ENCODE results near the gene CAVIN1.
"Not testable (repeated sequence)": the region's sequence is repeated elsewhere in the genome, so short reads cannot be mapped to it uniquely, and the experiment has no call there.

CAVIN1 gene

GRCh38 chr17:42362245-42362961 lies 60.7 kb downstream of the CAVIN1 start:
- Histone ChIP-seq H3K79me2 (ENCODE audit: control insufficient read depth, low read length) (no peaks in the 10 kb centered on the region), H3K27me3 (ENCODE audit: control insufficient read depth, low read length) (peaks cover 3% of the 10 kb centered on the region; the same call in 1 of the 2 replicates), H3K4me2 (ENCODE audit: low read length) (no peak overlapping the region), H3K4me3 (ENCODE audit: low read length) (no peak overlapping the region), H3F3A (ENCODE audit: control insufficient read depth, insufficient read depth) (no peaks in the 10 kb centered on the region), H3K27ac (ENCODE audit: low read depth, low read length) (no peak overlapping the region), H3K36me3 (ENCODE audit: control insufficient read depth, low read length) (no peaks in the 10 kb centered on the region), H3K4me1 (ENCODE audit: control insufficient read depth, low read length) (no peaks in the 10 kb centered on the region; the same call in 1 of the 2 replicates), H3K9me3 (ENCODE audit: control insufficient read depth, insufficient read depth, low read length) (no peaks in the 10 kb centered on the region), H4K20me1 (ENCODE audit: control insufficient read depth, insufficient read depth, low read depth, low read length) (no peaks in the 10 kb centered on the region), H3K9me2 (replicated peaks; ENCODE audit: control insufficient read depth, low read length) (no peaks in the 10 kb centered on the region)
- no peak for TF ChIP-seq EZH2phosphoT487 (IDR thresholded peaks at IDR 0.05; ENCODE audit: borderline replicate concordance, low read length)
- TF ChIP-seq CTCF (IDR thresholded peaks at IDR 0.05; ENCODE audit: low read depth, low read length, poor library complexity, severe bottlenecking) = no peak

GRCh38 chr17:42361781-42362186 lies 61.3 kb downstream of the CAVIN1 start:
- H4K20me1 ChIP-seq (ENCODE audit: control insufficient read depth, insufficient read depth, low read depth, low read length) = no peaks in the 10 kb centered on the region
- H3K4me3 ChIP-seq (ENCODE audit: low read length) = no peak overlapping the region
- no peaks in the 10 kb centered on the region; the same call in 1 of the 2 replicates for H3K4me1 ChIP-seq (ENCODE audit: control insufficient read depth, low read length)
- no peaks in the 10 kb centered on the region for H3K79me2 ChIP-seq (ENCODE audit: control insufficient read depth, low read length)
- H3K36me3 ChIP-seq (ENCODE audit: control insufficient read depth, low read length) = no peaks in the 10 kb centered on the region
- H3K9me2 ChIP-seq (replicated peaks; ENCODE audit: control insufficient read depth, low read length) = no peaks in the 10 kb centered on the region
- H3K4me2 ChIP-seq (ENCODE audit: low read length) = no peak overlapping the region
- H3K9me3 ChIP-seq (ENCODE audit: control insufficient read depth, insufficient read depth, low read length) = no peaks in the 10 kb centered on the region
- no peak overlapping the region for H3K27ac ChIP-seq (ENCODE audit: low read depth, low read length)
- peaks cover 3% of the 10 kb centered on the region; the same call in 1 of the 2 replicates for H3K27me3 ChIP-seq (ENCODE audit: control insufficient read depth, low read length)
- TF ChIP-seq CTCF (IDR thresholded peaks at IDR 0.05; ENCODE audit: low read depth, low read length, poor library complexity, severe bottlenecking) = no peak
- TF ChIP-seq EZH2phosphoT487 (IDR thresholded peaks at IDR 0.05; ENCODE audit: borderline replicate concordance, low read length) = no peak
- no peaks in the 10 kb centered on the region for H3F3A ChIP-seq (ENCODE audit: control insufficient read depth, insufficient read depth)

DNA sequence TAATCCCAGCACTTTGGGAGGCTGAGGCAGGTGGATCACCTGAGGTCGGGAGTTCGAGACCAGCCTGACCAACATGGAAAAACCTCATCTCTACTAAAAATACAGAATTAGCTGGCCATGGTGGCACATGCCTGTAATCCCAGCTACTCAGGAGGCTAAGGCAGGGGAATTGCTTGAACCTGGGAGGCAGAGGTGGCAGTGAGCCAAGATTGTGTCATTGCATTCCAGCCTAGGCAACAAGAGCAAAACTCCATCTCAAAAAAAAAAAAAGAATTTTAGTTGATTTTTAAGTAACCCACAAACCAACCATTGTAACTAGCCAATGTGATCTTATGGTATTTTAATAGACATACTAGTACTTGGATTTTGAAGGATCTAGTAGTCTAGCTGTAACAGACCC lies 62.7 kb downstream of the CAVIN1 start:
- not testable (repeated sequence) for H3K27me3 ChIP-seq (ENCODE audit: control insufficient read depth, low read length); H3K4me3 ChIP-seq (ENCODE audit: low read length); H3K4me1 ChIP-seq (ENCODE audit: control insufficient read depth, low read length); H3K9me3 ChIP-seq (ENCODE audit: control insufficient read depth, insufficient read depth, low read length); H3K36me3 ChIP-seq (ENCODE audit: control insufficient read depth, low read length); H4K20me1 ChIP-seq (ENCODE audit: control insufficient read depth, insufficient read depth, low read depth, low read length); H3K9me2 ChIP-seq (replicated peaks; ENCODE audit: control insufficient read depth, low read length); H3K27ac ChIP-seq (ENCODE audit: low read depth, low read length); H3K4me2 ChIP-seq (ENCODE audit: low read length); H3K79me2 ChIP-seq (ENCODE audit: control insufficient read depth, low read length); H3F3A ChIP-seq (ENCODE audit: control insufficient read depth, insufficient read depth)

DNA sequence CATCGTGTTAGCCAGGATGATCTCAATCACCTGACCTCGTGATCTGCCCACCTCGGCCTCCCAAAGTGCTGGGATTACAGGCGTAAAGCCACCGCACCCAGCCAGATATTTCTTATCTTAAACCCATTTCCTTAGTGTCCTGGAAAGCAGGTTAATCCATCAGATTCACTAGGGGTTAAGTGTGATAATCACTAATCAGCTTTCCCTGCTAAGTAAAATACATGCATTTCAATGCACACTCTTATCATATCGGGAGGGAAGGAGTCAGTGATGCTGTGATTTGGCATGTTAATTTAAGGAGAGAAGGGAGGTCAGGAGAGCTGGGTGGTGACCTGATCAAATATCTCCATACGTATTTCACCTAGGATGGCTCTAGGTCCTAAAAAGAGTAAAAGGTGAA lies 63.9 kb downstream of the CAVIN1 start:
- H3K36me3 ChIP-seq (ENCODE audit: control insufficient read depth, low read length) = no peaks in the 10 kb centered on the region
- H3K4me1 ChIP-seq (ENCODE audit: control insufficient read depth, low read length) = no peaks in the 10 kb centered on the region; the same call in 1 of the 2 replicates
- no peaks in the 10 kb centered on the region for H3K9me3 ChIP-seq (ENCODE audit: control insufficient read depth, insufficient read depth, low read length)
- H4K20me1 ChIP-seq (ENCODE audit: control insufficient read depth, insufficient read depth, low read depth, low read length) = no peaks in the 10 kb centered on the region
- TF ChIP-seq EZH2phosphoT487 (IDR thresholded peaks at IDR 0.05; ENCODE audit: borderline replicate concordance, low read length) (no peak), CTCF (IDR thresholded peaks at IDR 0.05; ENCODE audit: low read depth, low read length, poor library complexity, severe bottlenecking) (no peak)
- no peak overlapping the region for H3K4me2 ChIP-seq (ENCODE audit: low read length)
- H3K4me3 ChIP-seq (ENCODE audit: low read length) = no peak overlapping the region
- H3K79me2 ChIP-seq (ENCODE audit: control insufficient read depth, low read length) = no peaks in the 10 kb centered on the region
- H3K27me3 ChIP-seq (ENCODE audit: control insufficient read depth, low read length) = peaks cover 3% of the 10 kb centered on the region; the same call in 1 of the 2 replicates
- H3F3A ChIP-seq (ENCODE audit: control insufficient read depth, insufficient read depth) = 0 out of 2 replicates have a peak, but pooled peaks cover 3% of the 10 kb centered on the region
- no peak overlapping the region for H3K27ac ChIP-seq (ENCODE audit: low read depth, low read length)
- H3K9me2 ChIP-seq (replicated peaks; ENCODE audit: control insufficient read depth, low read length) = no peaks in the 10 kb centered on the region
